HepG2 (cell line): ENCODE results near the gene GDPD5. TPM values are rescaled to one million over a fixed set of nuclear protein-coding genes. Genes with fewer than 3 reads are reported as not detected.

Experiments used
- CCDC6 ChIP-seq: sonication (generic); formaldehyde crosslinking; IDR thresholded peaks from 2 replicates; pipeline ENCODE4 v1.8.1; 2022; ENCODE audit warnings: mild to moderate bottlenecking, missing genetic modification reagents, moderate library complexity
- MIXL1 ChIP-seq: IDR thresholded peaks from 2 replicates; pipeline ENCODE4 v1.6.1; 2016
- MTA1 ChIP-seq: sonication (generic); formaldehyde crosslinking; IDR thresholded peaks from 2 replicates; pipeline ENCODE4 v1.4.0; 2020; ENCODE audit warnings: missing genetic modification reagents, mild to moderate bottlenecking, borderline replicate concordance
- YY1 ChIP-seq: IDR thresholded peaks from 2 replicates; pipeline ENCODE4 v1.6.1; 2011; ENCODE audit warnings: low read length, low read depth, moderate library complexity, mild to moderate bottlenecking; ENCODE audit not compliant: insufficient read depth, insufficient replicate concordance
- ZNF264 ChIP-seq: sonication (generic); formaldehyde crosslinking; IDR thresholded peaks from 2 replicates; pipeline ENCODE4 v1.4.0; 2020; ENCODE audit warnings: missing genetic modification reagents
- polyA plus RNA-seq, 8 experiments: library from polyadenylated mRNA; depleted of rRNA in 3 of 8; stranded (reverse) in 7 of 8; unstranded in 1 of 8; fragments of >200 nt; fragmentation: Illumina TruSeq in 4 of 8; extraction: Trizol in 4 of 8; gene quantifications; 2 replicates each; pipeline versions ENCODE4 v1.2.1 to v1.2.3, GENCODE V29; 2011 to 2016; ENCODE audit warnings: low read depth in 4 of 8, missing spikeins in 1 of 8, mixed read lengths in 1 of 8; ENCODE audit not compliant: insufficient read depth in 1 of 8
- total RNA-seq, 5 experiments: library from RNA; depleted of rRNA; stranded (reverse); fragments of >200 nt; fragmentation: Illumina TruSeq; extraction: Trizol; gene quantifications; 2 replicates each; pipeline ENCODE4 v1.2.3, GENCODE V29; 2016; ENCODE audit warnings: low read depth in 1 of 5
- TF ChIP-seq, protein P1 (sequence below): sonication (generic); formaldehyde crosslinking; IDR thresholded peaks from 2 replicates; pipeline ENCODE4 v1.4.0; 2020; ENCODE audit warnings: missing genetic modification reagents
- TF ChIP-seq, protein P2 (sequence below): sonication (generic); formaldehyde crosslinking; IDR thresholded peaks from 2 replicates; pipeline ENCODE4 v1.5.0; 2020; ENCODE audit warnings: mild to moderate bottlenecking, missing genetic modification reagents, borderline replicate concordance
- TF ChIP-seq, protein P3 (sequence below): sonication (generic); formaldehyde crosslinking; IDR thresholded peaks from 2 replicates; pipeline ENCODE4 v1.4.0; 2020; ENCODE audit warnings: missing genetic modification reagents

The GDPD5 gene
- total and polyA plus RNA-seq, 2 of the 13 experiments (the other 11 are each of a cell fraction or from before 2014, with no cell fraction given): 55.0 to 67.5 TPM

GRCh38 chr11:75482931-75483469 lies 42.7 kb downstream of the GDPD5 start (continued):
- TF ChIP-seq ZNF264 (CRISPR knock-in tag): peak; percentile 95
- TF ChIP-seq, protein P1, sequence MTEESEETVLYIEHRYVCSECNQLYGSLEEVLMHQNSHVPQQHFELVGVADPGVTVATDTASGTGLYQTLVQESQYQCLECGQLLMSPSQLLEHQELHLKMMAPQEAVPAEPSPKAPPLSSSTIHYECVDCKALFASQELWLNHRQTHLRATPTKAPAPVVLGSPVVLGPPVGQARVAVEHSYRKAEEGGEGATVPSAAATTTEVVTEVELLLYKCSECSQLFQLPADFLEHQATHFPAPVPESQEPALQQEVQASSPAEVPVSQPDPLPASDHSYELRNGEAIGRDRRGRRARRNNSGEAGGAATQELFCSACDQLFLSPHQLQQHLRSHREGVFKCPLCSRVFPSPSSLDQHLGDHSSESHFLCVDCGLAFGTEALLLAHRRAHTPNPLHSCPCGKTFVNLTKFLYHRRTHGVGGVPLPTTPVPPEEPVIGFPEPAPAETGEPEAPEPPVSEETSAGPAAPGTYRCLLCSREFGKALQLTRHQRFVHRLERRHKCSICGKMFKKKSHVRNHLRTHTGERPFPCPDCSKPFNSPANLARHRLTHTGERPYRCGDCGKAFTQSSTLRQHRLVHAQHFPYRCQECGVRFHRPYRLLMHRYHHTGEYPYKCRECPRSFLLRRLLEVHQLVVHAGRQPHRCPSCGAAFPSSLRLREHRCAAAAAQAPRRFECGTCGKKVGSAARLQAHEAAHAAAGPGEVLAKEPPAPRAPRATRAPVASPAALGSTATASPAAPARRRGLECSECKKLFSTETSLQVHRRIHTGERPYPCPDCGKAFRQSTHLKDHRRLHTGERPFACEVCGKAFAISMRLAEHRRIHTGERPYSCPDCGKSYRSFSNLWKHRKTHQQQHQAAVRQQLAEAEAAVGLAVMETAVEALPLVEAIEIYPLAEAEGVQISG: 0 out of 2 replicates have a peak, but pooled peaks have one; percentile 17
- TF ChIP-seq MIXL1 (CRISPR knock-in tag): no peak
- TF ChIP-seq, protein P2, sequence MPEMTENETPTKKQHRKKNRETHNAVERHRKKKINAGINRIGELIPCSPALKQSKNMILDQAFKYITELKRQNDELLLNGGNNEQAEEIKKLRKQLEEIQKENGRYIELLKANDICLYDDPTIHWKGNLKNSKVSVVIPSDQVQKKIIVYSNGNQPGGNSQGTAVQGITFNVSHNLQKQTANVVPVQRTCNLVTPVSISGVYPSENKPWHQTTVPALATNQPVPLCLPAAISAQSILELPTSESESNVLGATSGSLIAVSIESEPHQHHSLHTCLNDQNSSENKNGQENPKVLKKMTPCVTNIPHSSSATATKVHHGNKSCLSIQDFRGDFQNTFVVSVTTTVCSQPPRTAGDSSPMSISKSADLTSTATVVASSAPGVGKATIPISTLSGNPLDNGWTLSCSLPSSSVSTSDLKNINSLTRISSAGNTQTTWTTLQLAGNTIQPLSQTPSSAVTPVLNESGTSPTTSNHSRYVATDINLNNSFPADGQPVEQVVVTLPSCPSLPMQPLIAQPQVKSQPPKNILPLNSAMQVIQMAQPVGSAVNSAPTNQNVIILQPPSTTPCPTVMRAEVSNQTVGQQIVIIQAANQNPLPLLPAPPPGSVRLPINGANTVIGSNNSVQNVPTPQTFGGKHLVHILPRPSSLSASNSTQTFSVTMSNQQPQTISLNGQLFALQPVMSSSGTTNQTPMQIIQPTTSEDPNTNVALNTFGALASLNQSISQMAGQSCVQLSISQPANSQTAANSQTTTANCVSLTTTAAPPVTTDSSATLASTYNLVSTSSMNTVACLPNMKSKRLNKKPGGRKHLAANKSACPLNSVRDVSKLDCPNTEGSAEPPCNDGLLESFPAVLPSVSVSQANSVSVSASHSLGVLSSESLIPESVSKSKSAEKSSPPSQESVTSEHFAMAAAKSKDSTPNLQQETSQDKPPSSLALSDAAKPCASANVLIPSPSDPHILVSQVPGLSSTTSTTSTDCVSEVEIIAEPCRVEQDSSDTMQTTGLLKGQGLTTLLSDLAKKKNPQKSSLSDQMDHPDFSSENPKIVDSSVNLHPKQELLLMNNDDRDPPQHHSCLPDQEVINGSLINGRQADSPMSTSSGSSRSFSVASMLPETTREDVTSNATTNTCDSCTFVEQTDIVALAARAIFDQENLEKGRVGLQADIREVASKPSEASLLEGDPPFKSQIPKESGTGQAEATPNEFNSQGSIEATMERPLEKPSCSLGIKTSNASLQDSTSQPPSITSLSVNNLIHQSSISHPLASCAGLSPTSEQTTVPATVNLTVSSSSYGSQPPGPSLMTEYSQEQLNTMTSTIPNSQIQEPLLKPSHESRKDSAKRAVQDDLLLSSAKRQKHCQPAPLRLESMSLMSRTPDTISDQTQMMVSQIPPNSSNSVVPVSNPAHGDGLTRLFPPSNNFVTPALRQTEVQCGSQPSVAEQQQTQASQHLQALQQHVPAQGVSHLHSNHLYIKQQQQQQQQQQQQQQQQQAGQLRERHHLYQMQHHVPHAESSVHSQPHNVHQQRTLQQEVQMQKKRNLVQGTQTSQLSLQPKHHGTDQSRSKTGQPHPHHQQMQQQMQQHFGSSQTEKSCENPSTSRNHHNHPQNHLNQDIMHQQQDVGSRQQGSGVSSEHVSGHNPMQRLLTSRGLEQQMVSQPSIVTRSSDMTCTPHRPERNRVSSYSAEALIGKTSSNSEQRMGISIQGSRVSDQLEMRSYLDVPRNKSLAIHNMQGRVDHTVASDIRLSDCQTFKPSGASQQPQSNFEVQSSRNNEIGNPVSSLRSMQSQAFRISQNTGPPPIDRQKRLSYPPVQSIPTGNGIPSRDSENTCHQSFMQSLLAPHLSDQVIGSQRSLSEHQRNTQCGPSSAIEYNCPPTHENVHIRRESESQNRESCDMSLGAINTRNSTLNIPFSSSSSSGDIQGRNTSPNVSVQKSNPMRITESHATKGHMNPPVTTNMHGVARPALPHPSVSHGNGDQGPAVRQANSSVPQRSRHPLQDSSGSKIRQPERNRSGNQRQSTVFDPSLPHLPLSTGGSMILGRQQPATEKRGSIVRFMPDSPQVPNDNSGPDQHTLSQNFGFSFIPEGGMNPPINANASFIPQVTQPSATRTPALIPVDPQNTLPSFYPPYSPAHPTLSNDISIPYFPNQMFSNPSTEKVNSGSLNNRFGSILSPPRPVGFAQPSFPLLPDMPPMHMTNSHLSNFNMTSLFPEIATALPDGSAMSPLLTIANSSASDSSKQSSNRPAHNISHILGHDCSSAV: no peak
- TF ChIP-seq MTA1 (CRISPR knock-in tag): 0 out of 2 replicates have a peak, but pooled peaks have one; percentile 17
- TF ChIP-seq, protein P3, sequence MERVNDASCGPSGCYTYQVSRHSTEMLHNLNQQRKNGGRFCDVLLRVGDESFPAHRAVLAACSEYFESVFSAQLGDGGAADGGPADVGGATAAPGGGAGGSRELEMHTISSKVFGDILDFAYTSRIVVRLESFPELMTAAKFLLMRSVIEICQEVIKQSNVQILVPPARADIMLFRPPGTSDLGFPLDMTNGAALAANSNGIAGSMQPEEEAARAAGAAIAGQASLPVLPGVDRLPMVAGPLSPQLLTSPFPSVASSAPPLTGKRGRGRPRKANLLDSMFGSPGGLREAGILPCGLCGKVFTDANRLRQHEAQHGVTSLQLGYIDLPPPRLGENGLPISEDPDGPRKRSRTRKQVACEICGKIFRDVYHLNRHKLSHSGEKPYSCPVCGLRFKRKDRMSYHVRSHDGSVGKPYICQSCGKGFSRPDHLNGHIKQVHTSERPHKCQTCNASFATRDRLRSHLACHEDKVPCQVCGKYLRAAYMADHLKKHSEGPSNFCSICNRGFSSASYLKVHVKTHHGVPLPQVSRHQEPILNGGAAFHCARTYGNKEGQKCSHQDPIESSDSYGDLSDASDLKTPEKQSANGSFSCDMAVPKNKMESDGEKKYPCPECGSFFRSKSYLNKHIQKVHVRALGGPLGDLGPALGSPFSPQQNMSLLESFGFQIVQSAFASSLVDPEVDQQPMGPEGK (CRISPR knock-in tag): peak; percentile 84
- peak; percentile 19 for TF ChIP-seq YY1
- no peak for TF ChIP-seq CCDC6 (CRISPR knock-in tag)
